ENCODE data around the gene CCR5AS.

The CCR5AS gene

GRCh38 chr3:46374755-46375154 lies 32.1 kb downstream of the CCR5AS start:
- no peak for DNase-seq

DNA sequence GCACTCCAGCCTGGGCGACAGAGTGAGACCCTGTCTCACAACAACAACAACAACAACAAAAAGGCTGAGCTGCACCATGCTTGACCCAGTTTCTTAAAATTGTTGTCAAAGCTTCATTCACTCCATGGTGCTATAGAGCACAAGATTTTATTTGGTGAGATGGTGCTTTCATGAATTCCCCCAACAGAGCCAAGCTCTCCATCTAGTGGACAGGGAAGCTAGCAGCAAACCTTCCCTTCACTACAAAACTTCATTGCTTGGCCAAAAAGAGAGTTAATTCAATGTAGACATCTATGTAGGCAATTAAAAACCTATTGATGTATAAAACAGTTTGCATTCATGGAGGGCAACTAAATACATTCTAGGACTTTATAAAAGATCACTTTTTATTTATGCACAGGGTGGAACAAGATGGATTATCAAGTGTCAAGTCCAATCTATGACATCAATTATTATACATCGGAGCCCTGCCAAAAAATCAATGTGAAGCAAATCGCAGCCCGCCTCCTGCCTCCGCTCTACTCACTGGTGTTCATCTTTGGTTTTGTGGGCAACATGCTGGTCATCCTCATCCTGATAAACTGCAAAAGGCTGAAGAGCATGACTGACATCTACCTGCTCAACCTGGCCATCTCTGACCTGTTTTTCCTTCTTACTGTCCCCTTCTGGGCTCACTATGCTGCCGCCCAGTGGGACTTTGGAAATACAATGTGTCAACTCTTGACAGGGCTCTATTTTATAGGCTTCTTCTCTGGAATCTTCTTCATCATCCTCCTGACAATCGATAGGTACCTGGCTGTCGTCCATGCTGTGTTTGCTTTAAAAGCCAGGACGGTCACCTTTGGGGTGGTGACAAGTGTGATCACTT lies 34.1 kb downstream of the CCR5AS start:
- DNase-seq, result no peak

- no peak for DNase-seq
Measured at GRCh38 chr3:46371519-46372340, 35.1 kb downstream of the CCR5AS start.

GRCh38 chr3:46370839-46371518 lies 35.9 kb downstream of the CCR5AS start, which contains the start of gene CCR5:
Gene CCR5, plus strand, starts transcription at chr3:46370946. Its CDS starts 1,957 bp downstream, at chr3:46372903.
- no peak for DNase-seq

GRCh38 chr3:46369675-46370132 lies 37.2 kb downstream of the CCR5AS start:
- no peak for DNase-seq

DNA sequence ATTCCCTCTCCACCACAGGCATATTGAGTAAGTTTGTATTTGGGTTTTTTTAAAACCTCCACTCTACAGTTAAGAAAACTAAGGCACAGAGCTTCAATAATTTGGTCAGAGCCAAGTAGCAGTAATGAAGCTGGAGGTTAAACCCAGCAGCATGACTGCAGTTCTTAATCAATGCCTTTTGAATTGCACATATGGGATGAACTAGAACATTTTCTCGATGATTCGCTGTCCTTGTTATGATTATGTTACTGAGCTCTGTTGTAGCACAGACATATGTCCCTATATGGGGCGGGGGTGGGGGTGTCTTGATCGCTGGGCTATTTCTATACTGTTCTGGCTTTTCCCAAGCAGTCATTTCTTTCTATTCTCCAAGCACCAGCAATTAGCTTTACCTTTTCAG lies 37.7 kb downstream of the CCR5AS start:
- DNase-seq, result no peak

DNA sequence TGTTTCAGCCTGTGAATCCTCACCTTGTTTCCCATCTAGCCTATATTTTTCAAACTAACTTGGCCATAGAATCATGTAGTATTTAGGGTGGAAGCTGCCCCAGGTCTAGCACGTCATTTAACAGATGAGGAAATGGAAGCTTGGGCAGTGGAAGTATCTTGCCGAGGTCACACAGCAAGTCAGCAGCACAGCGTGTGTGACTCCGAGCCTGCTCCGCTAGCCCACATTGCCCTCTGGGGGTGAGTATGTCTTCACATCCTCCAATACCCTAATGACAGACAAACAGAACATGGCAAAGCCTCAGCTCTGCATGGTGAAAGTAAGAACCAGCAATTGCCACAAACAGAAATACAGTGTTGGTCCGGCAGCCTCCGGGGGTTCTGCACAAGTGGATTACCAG lies 38.3 kb downstream of the CCR5AS start:
- DNase-seq, result no peak

DNA sequence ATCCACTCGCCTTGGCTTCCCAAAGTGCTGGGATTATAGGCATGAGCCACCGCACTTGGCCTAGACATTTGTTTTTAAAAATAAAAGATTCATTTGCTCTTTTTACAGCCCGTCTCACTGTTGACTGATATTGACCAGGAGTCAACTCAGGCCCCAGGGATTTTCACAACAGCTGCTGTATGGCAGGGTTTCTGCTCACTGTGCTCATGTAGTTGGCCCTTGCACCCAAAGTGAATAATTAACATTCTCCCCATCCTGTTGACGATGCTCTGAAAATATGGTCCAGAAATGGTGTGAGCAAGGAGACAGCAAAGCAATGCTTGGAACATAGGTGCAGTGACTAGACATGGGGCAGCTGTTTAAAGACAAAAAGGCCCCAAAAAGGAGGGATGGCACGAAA lies 39.1 kb downstream of the CCR5AS start:
- DNase-seq, result no peak

- no peak for DNase-seq
Measured at GRCh38 chr3:46365737-46366524, 40.9 kb downstream of the CCR5AS start.

GRCh38 chr3:46365041-46365440 lies 41.8 kb downstream of the CCR5AS start:
- DNase-seq, result no peak

GRCh38 chr3:46361408-46362283 lies 45.2 kb downstream of the CCR5AS start:
- no peak for DNase-seq

DNA sequence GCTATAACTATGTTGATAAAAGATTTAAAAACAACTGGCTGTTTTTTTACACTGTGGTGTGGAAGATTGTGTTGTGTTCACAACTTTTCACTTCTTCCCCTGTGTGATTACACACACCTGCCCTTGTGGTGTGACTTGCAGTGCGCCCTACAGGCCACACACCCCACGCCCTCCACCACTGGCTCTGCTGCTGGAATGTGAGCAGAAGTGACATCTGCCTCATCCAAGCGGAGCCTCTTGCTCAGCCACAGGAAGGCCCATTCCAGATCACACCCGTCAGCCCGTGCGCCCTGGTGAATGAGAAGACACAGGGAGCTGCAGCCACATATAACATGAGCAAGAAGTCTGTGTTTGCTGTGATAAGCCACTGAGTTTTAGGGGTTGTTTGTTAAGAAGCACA lies 46.0 kb downstream of the CCR5AS start:
- DNase-seq, result no peak

- DNase-seq, result no peak
Measured at GRCh38 chr3:46359733-46360493, 47.0 kb downstream of the CCR5AS start.

DNA sequence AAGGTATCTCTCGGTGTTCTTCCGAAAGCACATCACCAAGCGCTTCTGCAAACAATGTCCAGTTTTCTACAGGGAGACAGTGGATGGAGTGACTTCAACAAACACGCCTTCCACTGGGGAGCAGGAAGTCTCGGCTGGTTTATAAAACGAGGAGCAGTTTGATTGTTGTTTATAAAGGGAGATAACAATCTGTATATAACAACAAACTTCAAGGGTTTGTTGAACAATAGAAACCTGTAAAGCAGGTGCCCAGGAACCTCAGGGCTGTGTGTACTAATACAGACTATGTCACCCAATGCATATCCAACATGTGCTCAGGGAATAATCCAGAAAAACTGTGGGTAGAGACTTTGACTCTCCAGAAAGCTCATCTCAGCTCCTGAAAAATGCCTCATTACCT lies 48.4 kb downstream of the CCR5AS start:
- no peak for DNase-seq

DNA sequence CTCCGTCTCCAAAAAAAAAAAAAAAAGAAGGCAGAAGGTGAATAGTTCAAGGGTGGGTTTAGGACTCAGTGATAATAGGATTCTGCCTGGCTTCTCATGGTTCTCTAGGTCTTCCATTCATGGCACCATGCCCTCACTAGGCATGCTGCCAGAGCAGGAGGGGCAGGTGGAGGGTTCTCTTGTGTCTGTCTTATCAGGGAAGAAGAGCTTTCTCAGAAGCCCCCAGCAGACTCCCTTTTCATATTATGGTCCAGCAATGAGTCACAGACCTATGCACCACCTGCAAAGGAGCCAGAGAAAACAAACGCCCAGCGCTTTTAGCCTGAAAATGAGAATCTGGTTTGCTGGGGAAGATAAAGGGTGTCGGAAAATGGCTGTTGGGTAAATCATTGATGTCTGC lies 50.0 kb downstream of the CCR5AS start:
- no peak for DNase-seq

- no peak for DNase-seq
Measured at GRCh38 chr3:46356276-46356675, 50.6 kb downstream of the CCR5AS start.

DNA sequence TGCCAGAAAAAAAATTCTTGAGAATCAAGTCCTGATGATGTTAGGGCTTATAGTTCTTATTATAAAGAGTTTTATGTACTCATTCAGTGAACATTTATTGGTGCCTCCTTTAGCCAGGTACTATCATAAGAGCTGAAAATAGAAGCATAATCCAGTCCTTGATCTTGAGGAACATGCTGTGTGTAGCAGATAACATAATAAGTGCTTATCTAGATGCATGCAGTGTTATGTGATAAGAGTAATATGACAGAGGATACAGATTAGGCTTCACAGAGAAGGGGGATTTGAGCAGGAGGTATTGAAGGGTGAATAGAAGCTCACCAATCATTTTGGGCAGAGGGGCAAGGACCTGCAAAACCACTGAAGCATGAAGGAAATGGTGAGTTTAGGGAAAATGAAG lies 51.9 kb downstream of the CCR5AS start:
- no peak for DNase-seq

- DNase-seq, result no peak
Measured at GRCh38 chr3:46354478-46354877, 52.4 kb downstream of the CCR5AS start.

DNA sequence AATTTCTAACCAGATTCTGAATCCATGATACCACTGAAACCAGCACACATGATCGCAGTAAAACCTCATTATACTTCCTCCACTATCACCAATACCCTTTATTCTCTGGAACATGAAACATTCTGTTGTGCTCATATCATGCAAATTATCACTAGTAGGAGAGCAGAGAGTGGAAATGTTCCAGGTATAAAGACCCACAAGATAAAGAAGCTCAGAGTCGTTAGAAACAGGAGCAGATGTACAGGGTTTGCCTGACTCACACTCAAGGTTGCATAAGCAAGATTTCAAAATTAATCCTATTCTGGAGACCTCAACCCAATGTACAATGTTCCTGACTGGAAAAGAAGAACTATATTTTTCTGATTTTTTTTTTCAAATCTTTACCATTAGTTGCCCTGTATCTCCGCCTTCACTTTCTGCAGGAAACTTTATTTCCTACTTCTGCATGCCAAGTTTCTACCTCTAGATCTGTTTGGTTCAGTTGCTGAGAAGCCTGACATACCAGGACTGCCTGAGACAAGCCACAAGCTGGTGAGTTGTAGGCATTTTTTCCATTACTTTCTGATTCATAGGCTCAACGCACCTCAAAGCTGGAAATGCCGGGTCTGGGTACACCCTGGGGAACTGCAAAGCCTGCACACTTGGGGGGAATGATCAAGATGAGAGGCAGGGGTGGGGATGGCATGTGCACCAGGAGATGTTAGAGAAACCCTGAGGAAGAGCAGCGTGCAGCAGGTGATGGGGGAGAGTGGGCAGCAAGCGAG lies 53.0 kb downstream of the CCR5AS start, which contains the start of gene CCR2:
CCR2 (plus strand) TSS at position 465 of the 764 bp plus-strand sequence. CDS start 3,417 bp downstream, outside the sequence.
- DNase-seq, result no peak

GRCh38 chr3:46353090-46353489 lies 53.8 kb downstream of the CCR5AS start:
- DNase-seq, result no peak

Data from amniotic stem cell (primary cell).